ENCODE measurements around the gene FLOT2. TPM values are rescaled to one million over a fixed set of nuclear protein-coding genes. Genes with fewer than 3 reads are reported as not detected.
A peak's percentile ranks its signal among the peaks of the same experiment; 100 is the strongest.

FLOT2 gene
- total and polyA plus RNA-seq, 10 of the 15 experiments (the other 5 are each of a cell fraction or from before 2014, with no cell fraction given), result 56.8 to 302 (median 149) TPM

GRCh38 chr17:28896884-28897768 lies at the start of gene FLOT2 (continued):
- no peak for TF ChIP-seq USF1 (IDR thresholded peaks at IDR 0.05; ENCODE audit: borderline replicate concordance, extremely low read length, insufficient read depth, low read depth, low read length)
- TF ChIP-seq RB1 (IDR thresholded peaks at IDR 0.05; ENCODE audit: borderline replicate concordance), result peak; percentile 43; the same call in 1 of the 2 replicates
- peak; percentile 94 for TF ChIP-seq BACH1 (IDR thresholded peaks at IDR 0.05; ENCODE audit: borderline replicate concordance)
- TF ChIP-seq MTA2 (IDR thresholded peaks at IDR 0.05; ENCODE audit: low read depth), result peak; percentile 53
- peak; percentile 90 for TF ChIP-seq IKZF1 (conservative IDR thresholded peaks at IDR 0.05)
- no peak for TF ChIP-seq REST (IDR thresholded peaks at IDR 0.05; ENCODE audit: low read depth, low read length)
- no peak for TF ChIP-seq FOXK2 (IDR thresholded peaks at IDR 0.05)
- TF ChIP-seq NBN (IDR thresholded peaks at IDR 0.05), result peak; percentile 71
- TF ChIP-seq TCF3 (IDR thresholded peaks at IDR 0.05; ENCODE audit: borderline replicate concordance, insufficient read depth, low read depth, low read length), result no peak
- TF ChIP-seq SMAD5 (IDR thresholded peaks at IDR 0.05; ENCODE audit: low read depth), result no peak

Measured in GM12878 (cell line).